Activated T-cell treated with anti-CD3 and anti-CD28 coated beads for 48 hours (primary cell): Measurements from ENCODE around the gene GATA5.
"Not testable (repeated sequence)": the region's sequence is repeated elsewhere in the genome, so short reads cannot be mapped to it uniquely, and the experiment has no call there.

ENCODE experiments used
- DNase-seq: peaks from one replicate; pipeline ENCODE4 v3.0.0-alpha.2; 2020; ENCODE audit warnings: low read depth

GATA5 gene

GRCh38 chr20:62504323-62504722, 28.5 kb upstream of the GATA5 start:
- no peak for DNase-seq

GRCh38 chr20:62503401-62504178, 27.8 kb upstream of the GATA5 start:
- no peak for DNase-seq

GRCh38 chr20:62502496-62503095, 26.8 kb upstream of the GATA5 start:
- DNase-seq = no peak

- DNase-seq = peak; percentile 70
Measured at GRCh38 chr20:62501801-62502495, 26.2 kb upstream of the GATA5 start.

GRCh38 chr20:62500237-62500864, 24.6 kb upstream of the GATA5 start:
- DNase-seq = peak; percentile 76

GRCh38 chr20:62499758-62500236, 24.0 kb upstream of the GATA5 start:
- no peak for DNase-seq

- DNase-seq = no peak
Measured at GRCh38 chr20:62498874-62499273, 23.1 kb upstream of the GATA5 start.

- DNase-seq = no peak
Measured at GRCh38 chr20:62496568-62497218, 20.9 kb upstream of the GATA5 start.

GRCh38 chr20:62495749-62496567, 20.2 kb upstream of the GATA5 start:
- no peak for DNase-seq

- no peak for DNase-seq
Measured at GRCh38 chr20:62494980-62495748, 19.4 kb upstream of the GATA5 start.

- DNase-seq = no peak
Measured at GRCh38 chr20:62494537-62494936, 18.7 kb upstream of the GATA5 start.

GRCh38 chr20:62493886-62494285, 18.1 kb upstream of the GATA5 start:
- no peak for DNase-seq

GRCh38 chr20:62493253-62493885, 17.6 kb upstream of the GATA5 start:
- no peak for DNase-seq

GRCh38 chr20:62492711-62493110, 16.9 kb upstream of the GATA5 start:
- DNase-seq = no peak

- DNase-seq = not testable (repeated sequence)
Measured at GRCh38 chr20:62490783-62491182, 15.0 kb upstream of the GATA5 start.

GRCh38 chr20:62489932-62490263, 14.1 kb upstream of the GATA5 start:
- DNase-seq = no peak

- DNase-seq = no peak
Measured at GRCh38 chr20:62489186-62489931, 13.6 kb upstream of the GATA5 start.

GRCh38 chr20:62488470-62488869, 12.7 kb upstream of the GATA5 start:
- DNase-seq = no peak
